ENCODE data around the gene MAPK8IP2. TPM values are rescaled to one million over a fixed set of nuclear protein-coding genes. Genes with fewer than 3 reads are reported as not detected.

Gene MAPK8IP2
- polyA plus RNA-seq, 1 of the 3 experiments (the other 2 are of a cell fraction) = 2.7 TPM

- TF ChIP-seq REST (IDR thresholded peaks at IDR 0.05; ENCODE audit: low read depth, low read length) (no peak), RCOR1 (IDR thresholded peaks at IDR 0.05; ENCODE audit: low read length) (no peak), FOXM1 (IDR thresholded peaks at IDR 0.05; ENCODE audit: low read depth) (no peak), CHD2 (IDR thresholded peaks at IDR 0.05; ENCODE audit: low read length, partially characterized antibody) (no peak), NFIC (IDR thresholded peaks at IDR 0.05; ENCODE audit: borderline replicate concordance) (no peak)
Measured at GRCh38 chr22:50606165-50606945, 5.8 kb downstream of the MAPK8IP2 start (continued).

- Histone ChIP-seq H3K4me1 (ENCODE audit: control insufficient read depth in 1 of 2, insufficient read depth in 2 of 2, low read depth in 1 of 2, low read length in 1 of 2) (peaks cover 0 to 2% of the 10 kb centered on the region in 2 experiments; a peak in 1 of 4 replicates), H2AFZ (ENCODE audit: low read depth) (no peak overlapping the region), H3K9ac (no peak overlapping the region), H3K4me3 (ENCODE audit: low read depth in 2 of 2, low read length in 1 of 2) (no peak overlapping the region), H3K27me3 (ENCODE audit: insufficient read depth) (no peaks in the 10 kb centered on the region), H3K36me3 (replicated peaks in 1 of 2; ENCODE audit: control insufficient read depth in 1 of 2, insufficient read depth in 2 of 2, low read length in 1 of 2) (no peaks in the 10 kb centered on the region), H3K9me3 (no peaks in the 10 kb centered on the region), H3K27ac (ENCODE audit: low read depth in 2 of 2, low read length in 1 of 2) (no peak overlapping the region), H3K4me2 (no peak overlapping the region), H3K9me2 (no peaks in the 10 kb centered on the region), H3F3A (replicated peaks; ENCODE audit: insufficient read depth) (no peaks in the 10 kb centered on the region), H4K20me1 (ENCODE audit: insufficient read depth) (no peaks in the 10 kb centered on the region), H3K79me2 (ENCODE audit: insufficient read depth) (no peaks in the 10 kb centered on the region)
- CTCF ChIA-PET = interaction anchor here (1.9 kb wide), 1 partner anchor 14 kb away, joined by 12 read pairs; no protein-coding TSS in a partner anchor
- TF ChIP-seq TCF12 (IDR thresholded peaks at IDR 0.05) = no peak
- TF ChIP-seq REST (IDR thresholded peaks at IDR 0.05; ENCODE audit: low read depth, low read length) = no peak
- no peak for TF ChIP-seq CHD2 (IDR thresholded peaks at IDR 0.05; ENCODE audit: low read length, partially characterized antibody)
- no peak for TF ChIP-seq ELF1 (IDR thresholded peaks at IDR 0.05)
- TF ChIP-seq PBX3 (IDR thresholded peaks at IDR 0.05) = no peak
- no peak for TF ChIP-seq USF2 (IDR thresholded peaks at IDR 0.05; ENCODE audit: borderline replicate concordance, low read depth, low read length)
- no peak for TF ChIP-seq RAD21 (IDR thresholded peaks at IDR 0.05; ENCODE audit: low read length)
- no peak for TF ChIP-seq RXRA (IDR thresholded peaks at IDR 0.05; ENCODE audit: borderline replicate concordance, low read depth)
- TF ChIP-seq FOSL2 (IDR thresholded peaks at IDR 0.05; ENCODE audit: borderline replicate concordance, low read depth) = no peak
- TF ChIP-seq TEAD4 (IDR thresholded peaks at IDR 0.05; ENCODE audit: borderline replicate concordance, insufficient read depth) = no peak
- TF ChIP-seq MXI1 (IDR thresholded peaks at IDR 0.05; ENCODE audit: low read depth, low read length) = no peak
- TF ChIP-seq JUND (IDR thresholded peaks at IDR 0.05) = no peak
- no peak for TF ChIP-seq SIN3A (IDR thresholded peaks at IDR 0.05; ENCODE audit: borderline replicate concordance, low read depth, low read length)
- TF ChIP-seq GABPA (IDR thresholded peaks at IDR 0.05; ENCODE audit: low read depth) = no peak
- no peak for TF ChIP-seq ZBTB33 (IDR thresholded peaks at IDR 0.05; ENCODE audit: borderline replicate concordance, low read depth)
- no peak for DNase-seq
- POLR2A ChIA-PET = interaction anchor here (1.2 kb wide), 1 partner anchor 28 kb away, joined by 3 read pairs; no protein-coding TSS in a partner anchor
- WGBS (ENCODE audit: low lambda C conversion rate) = 79% methylated on average over 10 of the region's 18 CpGs
Measured at GRCh38 chr22:50606946-50607658, 6.5 kb downstream of the MAPK8IP2 start.
